GM19240 (cell line): Measurements from ENCODE around the gene PHF21A.

ENCODE experiments used
- DNase-seq: peaks from one replicate; pipeline ENCODE4 v3.0.0; 2011; ENCODE audit warnings: low spot score; ENCODE audit not compliant: insufficient read length

PHF21A gene

DNA sequence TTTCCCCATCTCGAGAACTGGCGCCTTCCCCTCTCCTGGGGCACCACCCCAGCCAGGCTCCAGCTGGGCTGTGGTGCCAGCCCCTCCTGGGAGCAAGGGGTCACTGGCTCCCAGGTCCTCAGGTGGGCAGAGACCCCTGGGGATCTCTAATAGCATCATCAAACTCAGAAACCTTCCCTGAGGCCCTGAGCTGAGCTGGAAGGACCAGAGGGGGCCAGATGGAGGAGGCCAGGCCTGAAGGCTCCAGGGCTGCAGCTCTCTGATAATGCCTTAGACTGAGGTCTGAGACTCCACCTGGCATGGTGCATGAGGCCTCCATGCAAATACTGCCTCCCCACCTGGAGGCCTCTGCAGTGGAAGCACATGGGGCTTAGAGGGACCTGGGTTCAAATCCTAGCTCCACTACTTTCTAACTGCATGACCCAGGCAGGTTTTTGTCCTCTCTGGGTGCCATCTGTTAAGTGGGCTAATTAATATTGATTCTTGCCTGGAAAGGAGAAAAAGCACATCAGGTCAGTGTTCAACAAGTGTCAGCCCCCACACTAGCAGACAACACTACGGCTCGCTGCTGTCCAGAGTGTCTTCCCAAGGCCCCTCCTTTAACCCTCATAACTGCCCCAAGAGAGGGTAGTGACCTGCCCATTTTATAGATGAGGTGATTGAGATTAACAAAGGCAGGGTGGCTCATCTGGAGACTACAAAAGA is 234.3 kb downstream of the PHF21A start:
- no peak for DNase-seq

DNA sequence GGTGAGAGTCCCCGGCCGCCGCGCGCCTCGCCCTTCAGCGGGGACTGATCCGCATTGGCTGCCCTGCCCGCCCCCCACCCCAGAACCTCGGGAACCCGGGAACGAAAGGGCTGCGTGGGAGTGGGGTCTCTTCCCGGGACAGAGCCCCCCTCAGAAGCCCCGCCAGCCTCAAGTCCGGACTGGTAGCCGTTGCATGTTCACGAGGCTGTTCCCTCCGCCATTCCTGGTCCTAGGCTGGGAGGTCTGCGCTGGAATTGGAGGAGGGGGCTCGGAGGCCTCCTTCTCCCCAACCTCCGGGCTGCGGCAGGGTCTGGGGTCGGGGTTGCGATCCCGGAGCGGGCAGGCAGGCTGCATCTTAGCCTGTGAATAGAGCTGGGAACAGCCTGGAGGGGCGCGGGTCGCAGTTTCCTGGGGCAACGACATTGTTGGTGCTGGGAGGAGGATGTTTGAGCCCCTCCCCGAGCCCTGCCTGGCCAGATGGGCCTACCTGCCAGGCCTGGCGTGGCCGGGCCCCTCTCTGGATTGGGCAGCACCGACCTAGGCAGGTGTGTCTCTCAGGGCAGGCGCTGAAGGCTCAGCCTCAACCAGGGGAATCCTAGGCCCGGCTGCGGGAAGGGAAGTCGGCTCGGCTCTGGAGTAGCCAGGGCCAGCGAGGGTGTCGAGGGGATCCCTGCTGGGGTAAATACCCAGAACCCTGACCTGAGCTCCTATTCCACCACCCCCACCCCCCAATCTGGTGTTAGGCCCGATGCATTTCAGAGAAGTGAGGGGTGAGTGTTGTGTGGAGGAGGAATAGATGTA is 235.1 kb downstream of the PHF21A start:
- no peak for DNase-seq

DNA sequence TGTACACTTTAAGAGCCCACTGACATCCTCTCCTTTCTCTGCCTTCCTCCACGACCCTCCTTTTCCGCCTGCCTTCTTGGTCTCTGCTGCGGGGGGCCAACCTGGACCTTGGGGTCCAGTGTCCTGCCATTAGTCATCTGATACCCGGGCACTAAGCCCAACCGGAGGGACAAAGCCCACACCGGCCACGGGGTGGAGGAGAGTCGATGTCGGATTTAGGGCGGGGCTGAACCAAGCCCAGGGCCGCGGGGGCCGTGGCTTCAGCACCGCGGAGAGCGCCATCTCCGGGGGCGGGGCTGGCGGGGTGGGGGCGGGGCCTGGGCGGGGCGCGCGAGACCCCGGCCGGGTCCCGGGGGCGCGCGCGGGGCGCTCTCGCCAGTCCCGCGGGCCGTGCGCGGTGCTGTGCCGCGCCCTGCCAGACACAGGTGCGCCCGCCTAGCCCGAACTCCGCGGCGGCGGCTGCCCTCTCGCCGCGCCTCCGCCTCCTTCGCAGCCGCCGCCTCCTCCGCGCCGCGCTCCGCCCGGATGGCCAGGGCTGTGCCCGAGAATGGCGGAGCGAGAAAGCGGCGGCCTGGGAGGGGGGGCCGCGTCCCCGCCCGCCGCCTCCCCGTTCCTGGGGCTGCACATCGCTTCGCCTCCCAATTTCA is 235.9 kb downstream of the PHF21A start, which contains the start of gene MAPK8IP1:
Gene MAPK8IP1, plus strand, starts transcription at position 378 of the 647 bp plus-strand sequence. Its CDS starts 170 bp downstream, at position 548.
- DNase-seq = peak; percentile 62

DNA sequence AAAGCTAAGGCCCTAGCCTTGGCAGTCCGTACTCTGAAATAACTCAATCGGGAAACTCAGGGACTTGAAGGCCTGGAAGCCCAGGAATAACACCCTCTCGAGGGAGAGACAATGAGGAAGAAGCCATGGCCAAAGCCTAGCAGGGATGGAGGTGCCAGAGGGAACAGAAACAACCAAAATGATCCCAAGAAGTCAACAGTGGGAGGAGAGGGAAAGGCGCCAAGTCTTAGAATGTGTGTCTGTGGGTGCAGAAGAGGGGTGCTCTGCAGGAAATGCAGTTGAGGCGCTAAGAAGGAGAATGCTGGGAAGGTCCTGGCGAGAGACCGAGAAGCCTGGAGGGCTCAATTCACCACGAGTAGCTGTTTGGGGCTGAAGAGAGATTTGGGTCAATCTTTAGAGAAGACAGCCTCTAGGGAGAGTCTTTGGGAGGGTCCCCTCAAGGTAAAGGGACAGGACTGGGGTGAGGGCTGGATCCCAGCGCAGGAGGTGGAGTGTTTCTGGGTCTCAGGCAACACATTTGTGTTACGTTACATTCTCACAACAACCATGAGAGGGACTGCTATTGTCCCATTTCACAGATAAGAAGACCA is 236.6 kb downstream of the PHF21A start:
- no peak for DNase-seq
